ENCODE data around the gene ADCYAP1R1.

Gene ADCYAP1R1

GRCh38 chr7:31051598-31052486 lies at the start of gene ADCYAP1R1:
Gene ADCYAP1R1, plus strand, starts transcription at chr7:31052308. Its CDS starts 10,957 bp downstream, at chr7:31063265.
- ATAC-seq (replicated peaks; ENCODE audit: extremely low read depth, poor library complexity, severe bottlenecking) = no peak
- Mint-ChIP-seq H3K27me3 (peaks cover 61% of the 10 kb centered on the region), H3K4me1 (no peaks in the 10 kb centered on the region), H3K9me3 (no peaks in the 10 kb centered on the region), H3K4me3 (no peak within 1 kb of the TSS), H3K36me3 (ENCODE audit: insufficient read depth) (no peaks in the 10 kb centered on the region), H3K27ac (ENCODE audit: low read depth) (no peak within 1 kb of the TSS)
- DNase-seq (ENCODE audit: low spot score in 2 of 2) = no peak

GRCh38 chr7:31003097-31003496 lies 49.0 kb upstream of the ADCYAP1R1 start:
- no peaks in the 10 kb centered on the region for H3K36me3 Mint-ChIP-seq (ENCODE audit: insufficient read depth)
- peaks cover 45% of the 10 kb centered on the region for H3K27me3 Mint-ChIP-seq
- DNase-seq (ENCODE audit: low spot score in 2 of 2) (no peak), ATAC-seq (replicated peaks; ENCODE audit: extremely low read depth, poor library complexity, severe bottlenecking) (no peak)
- no peak overlapping the region for H3K27ac Mint-ChIP-seq (ENCODE audit: low read depth)
- no peak overlapping the region for H3K4me3 Mint-ChIP-seq
- H3K4me1 Mint-ChIP-seq = no peaks in the 10 kb centered on the region
- H3K9me3 Mint-ChIP-seq = no peaks in the 10 kb centered on the region

- no peak for ATAC-seq (replicated peaks; ENCODE audit: extremely low read depth, poor library complexity, severe bottlenecking)
- no peaks in the 10 kb centered on the region for H3K9me3 Mint-ChIP-seq
- H3K27me3 Mint-ChIP-seq = peaks cover 45% of the 10 kb centered on the region
- no peak overlapping the region for H3K27ac Mint-ChIP-seq (ENCODE audit: low read depth)
- H3K4me1 Mint-ChIP-seq = no peaks in the 10 kb centered on the region
- H3K4me3 Mint-ChIP-seq = no peak overlapping the region
- H3K36me3 Mint-ChIP-seq (ENCODE audit: insufficient read depth) = no peaks in the 10 kb centered on the region
- DNase-seq (ENCODE audit: low spot score in 2 of 2) = no peak
These were observed 48.4 kb upstream of the ADCYAP1R1 start for GRCh38 chr7:31003721-31004120.

GRCh38 chr7:31004393-31004792 lies 47.7 kb upstream of the ADCYAP1R1 start:
- H3K4me1 Mint-ChIP-seq = no peaks in the 10 kb centered on the region
- no peaks in the 10 kb centered on the region for H3K9me3 Mint-ChIP-seq
- ATAC-seq (replicated peaks; ENCODE audit: extremely low read depth, poor library complexity, severe bottlenecking) = no peak
- H3K36me3 Mint-ChIP-seq (ENCODE audit: insufficient read depth) = no peaks in the 10 kb centered on the region
- H3K4me3 Mint-ChIP-seq = no peak overlapping the region
- H3K27ac Mint-ChIP-seq (ENCODE audit: low read depth) = no peak overlapping the region
- no peak for DNase-seq (ENCODE audit: low spot score in 2 of 2)
- peaks cover 45% of the 10 kb centered on the region for H3K27me3 Mint-ChIP-seq

GRCh38 chr7:31006857-31007256 lies 45.3 kb upstream of the ADCYAP1R1 start:
- Mint-ChIP-seq H3K27me3 (peaks cover 38% of the 10 kb centered on the region), H3K4me3 (no peak overlapping the region)
- no peak for DNase-seq (ENCODE audit: low spot score in 2 of 2)

GRCh38 chr7:31007634-31008033 lies 44.5 kb upstream of the ADCYAP1R1 start:
- Mint-ChIP-seq H3K4me3 (no peak overlapping the region), H3K27ac (ENCODE audit: low read depth) (no peak overlapping the region), H3K4me1 (no peaks in the 10 kb centered on the region), H3K9me3 (no peaks in the 10 kb centered on the region), H3K27me3 (peaks cover 41% of the 10 kb centered on the region), H3K36me3 (ENCODE audit: insufficient read depth) (no peaks in the 10 kb centered on the region)
- ATAC-seq (replicated peaks; ENCODE audit: extremely low read depth, poor library complexity, severe bottlenecking) (no peak), DNase-seq (ENCODE audit: low spot score in 2 of 2) (no peak)

More at GRCh38 chr7:31006857-31007256, 45.3 kb upstream of the ADCYAP1R1 start:
- Mint-ChIP-seq H3K9me3 (no peaks in the 10 kb centered on the region), H3K27ac (ENCODE audit: low read depth) (no peak overlapping the region), H3K4me1 (no peaks in the 10 kb centered on the region), H3K36me3 (ENCODE audit: insufficient read depth) (no peaks in the 10 kb centered on the region)
- no peak for ATAC-seq (replicated peaks; ENCODE audit: extremely low read depth, poor library complexity, severe bottlenecking)

GRCh38 chr7:31014826-31015225 lies 37.3 kb upstream of the ADCYAP1R1 start:
- H3K4me3 Mint-ChIP-seq = no peak overlapping the region
- no peaks in the 10 kb centered on the region for H3K36me3 Mint-ChIP-seq (ENCODE audit: insufficient read depth)
- no peaks in the 10 kb centered on the region for H3K9me3 Mint-ChIP-seq
- peaks cover 45% of the 10 kb centered on the region for H3K27me3 Mint-ChIP-seq
- DNase-seq (ENCODE audit: low spot score in 2 of 2) (no peak), ATAC-seq (replicated peaks; ENCODE audit: extremely low read depth, poor library complexity, severe bottlenecking) (no peak)
- no peaks in the 10 kb centered on the region for H3K4me1 Mint-ChIP-seq
- no peak overlapping the region for H3K27ac Mint-ChIP-seq (ENCODE audit: low read depth)

GRCh38 chr7:31017032-31017675 lies 35.0 kb upstream of the ADCYAP1R1 start:
- ATAC-seq (replicated peaks; ENCODE audit: extremely low read depth, poor library complexity, severe bottlenecking) = no peak
- H3K27ac Mint-ChIP-seq (ENCODE audit: low read depth) = no peak overlapping the region
- no peak overlapping the region for H3K4me3 Mint-ChIP-seq
- H3K4me1 Mint-ChIP-seq = no peaks in the 10 kb centered on the region
- H3K36me3 Mint-ChIP-seq (ENCODE audit: insufficient read depth) = no peaks in the 10 kb centered on the region
- DNase-seq (ENCODE audit: low spot score in 2 of 2) = no peak
- peaks cover 45% of the 10 kb centered on the region for H3K27me3 Mint-ChIP-seq
- H3K9me3 Mint-ChIP-seq = no peaks in the 10 kb centered on the region

- Mint-ChIP-seq H3K4me3 (no peak overlapping the region), H3K9me3 (no peaks in the 10 kb centered on the region), H3K27me3 (peaks cover 41% of the 10 kb centered on the region), H3K4me1 (no peaks in the 10 kb centered on the region), H3K27ac (ENCODE audit: low read depth) (no peak overlapping the region), H3K36me3 (ENCODE audit: insufficient read depth) (no peaks in the 10 kb centered on the region)
- DNase-seq (ENCODE audit: low spot score in 2 of 2) = no peak
- no peak for ATAC-seq (replicated peaks; ENCODE audit: extremely low read depth, poor library complexity, severe bottlenecking)
These were observed 34.4 kb upstream of the ADCYAP1R1 start for GRCh38 chr7:31017721-31018120.

GRCh38 chr7:31019509-31019908 lies 32.6 kb upstream of the ADCYAP1R1 start:
- no peak overlapping the region for H3K4me3 Mint-ChIP-seq
- no peaks in the 10 kb centered on the region for H3K9me3 Mint-ChIP-seq
- peaks cover 23% of the 10 kb centered on the region for H3K27me3 Mint-ChIP-seq
- peaks cover 2% of the 10 kb centered on the region for H3K36me3 Mint-ChIP-seq (ENCODE audit: insufficient read depth)
- no peak overlapping the region for H3K27ac Mint-ChIP-seq (ENCODE audit: low read depth)
- ATAC-seq (replicated peaks; ENCODE audit: extremely low read depth, poor library complexity, severe bottlenecking) (no peak), DNase-seq (ENCODE audit: low spot score in 2 of 2) (no peak)
- peaks cover 14% of the 10 kb centered on the region for H3K4me1 Mint-ChIP-seq

GRCh38 chr7:31020161-31020560 lies 31.9 kb upstream of the ADCYAP1R1 start:
- Mint-ChIP-seq H3K9me3 (no peaks in the 10 kb centered on the region), H3K4me3 (no peak overlapping the region), H3K36me3 (ENCODE audit: insufficient read depth) (peaks cover 2% of the 10 kb centered on the region), H3K4me1 (peaks cover 17% of the 10 kb centered on the region), H3K27ac (ENCODE audit: low read depth) (no peak overlapping the region), H3K27me3 (peaks cover 18% of the 10 kb centered on the region)
- DNase-seq (ENCODE audit: low spot score in 2 of 2) = no peak
- ATAC-seq (replicated peaks; ENCODE audit: extremely low read depth, poor library complexity, severe bottlenecking) = no peak

- no peaks in the 10 kb centered on the region for H3K9me3 Mint-ChIP-seq
- peaks cover 17% of the 10 kb centered on the region for H3K4me1 Mint-ChIP-seq
- no peak for ATAC-seq (replicated peaks; ENCODE audit: extremely low read depth, poor library complexity, severe bottlenecking)
- DNase-seq (ENCODE audit: low spot score in 2 of 2) = no peak
- no peak overlapping the region for H3K4me3 Mint-ChIP-seq
- H3K27ac Mint-ChIP-seq (ENCODE audit: low read depth) = no peak overlapping the region
- H3K27me3 Mint-ChIP-seq = peaks cover 14% of the 10 kb centered on the region
- peaks cover 2% of the 10 kb centered on the region for H3K36me3 Mint-ChIP-seq (ENCODE audit: insufficient read depth)
These were observed 31.5 kb upstream of the ADCYAP1R1 start for GRCh38 chr7:31020652-31021051.

GRCh38 chr7:31022117-31022516 lies 30.0 kb upstream of the ADCYAP1R1 start:
- ATAC-seq (replicated peaks; ENCODE audit: extremely low read depth, poor library complexity, severe bottlenecking) (no peak), DNase-seq (ENCODE audit: low spot score in 2 of 2) (no peak)
- no peaks in the 10 kb centered on the region for H3K9me3 Mint-ChIP-seq
- H3K36me3 Mint-ChIP-seq (ENCODE audit: insufficient read depth) = peaks cover 2% of the 10 kb centered on the region
- H3K27ac Mint-ChIP-seq (ENCODE audit: low read depth) = no peak overlapping the region
- no peaks in the 10 kb centered on the region for H3K27me3 Mint-ChIP-seq
- H3K4me1 Mint-ChIP-seq = peaks cover 23% of the 10 kb centered on the region
- no peak overlapping the region for H3K4me3 Mint-ChIP-seq
